Measurements from ENCODE around the gene OR2A5. TPM values are rescaled to one million over a fixed set of nuclear protein-coding genes. Genes with fewer than 3 reads are reported as not detected.
A peak's percentile ranks its signal among the peaks of the same experiment; 100 is the strongest.

OR2A5 gene
- total RNA-seq, 1 experiment from 2014 or later = not detected

GRCh38 chr7:144027974-144028373, 20.8 kb upstream of the OR2A5 start:
- peak overlapping the region; percentile 33; the same call in 1 of the 2 replicates for H3K4me2 ChIP-seq (ENCODE audit: low read length)
- ChIA-PET CTCF (interaction anchor here (1.3 to 1.8 kb wide), 3 partner anchors 100 to 291 kb away, joined by 5 to 8 read pairs (median 6); partner anchors contain the start of gene TCAF1), POLR2A (no interaction called here), RAD21 (ENCODE audit: low non-redundant PET in 1 of 2, low total read pairs in 2 of 2, uncharacterized antibody in 2 of 2, unreplicated experiment in 2 of 2) (no interaction called here)
- no peaks in the 10 kb centered on the region for H3K27me3 ChIP-seq (ENCODE audit: insufficient read depth, low read length)
- H3K9me3 ChIP-seq (ENCODE audit: control insufficient read depth in 1 of 2, insufficient read depth in 1 of 2, low read depth in 1 of 2, low read length in 2 of 2) = no peaks in the 10 kb centered on the region
- BruUV-seq (replicated peaks) = no TSS peak
- no peak overlapping the region for H3K27ac ChIP-seq (ENCODE audit: low read depth, low read length)
- no peak overlapping the region for H3K4me3 ChIP-seq (replicated peaks in 1 of 2; ENCODE audit: low read depth in 1 of 2, low read length in 2 of 2)
- TF ChIP-seq SP1 (IDR thresholded peaks at IDR 0.05; ENCODE audit: low read depth) = peak; percentile 26; the same call in 1 of the 2 replicates
- no peak for TF ChIP-seq YY1 (IDR thresholded peaks at IDR 0.05; ENCODE audit: extremely low read depth, insufficient replicate concordance, low read depth, low read length)
- no peak for ATAC-seq
- peaks cover 0 to 6% of the 10 kb centered on the region in 2 experiments; a peak in 2 of 4 replicates for H3K4me1 ChIP-seq (ENCODE audit: control insufficient read depth in 1 of 2, insufficient read depth in 2 of 2, low read length in 2 of 2)
- no peak for DNase-seq (ENCODE audit: low read depth, low spot score)
- no peak overlapping the region for H3K9ac ChIP-seq (ENCODE audit: low read length)
- intact Hi-C loops (cut with micrococcal nuclease) = loop anchor here (5.0 to 10.0 kb wide), 2 partner anchors 99 to 123 kb away; partner anchors contain the start of gene TCAF1
- H3K9me2 ChIP-seq (ENCODE audit: insufficient read depth) = no peaks in the 10 kb centered on the region
- H3K36me3 ChIP-seq (ENCODE audit: control insufficient read depth in 1 of 2, insufficient read depth in 2 of 2, low read length in 2 of 2) = no peaks in the 10 kb centered on the region
- no peaks in the 10 kb centered on the region for H3K79me2 ChIP-seq (ENCODE audit: insufficient read depth, low read length)
- peak overlapping the region; percentile 70 for H2AFZ ChIP-seq (ENCODE audit: low read depth, low read length, poor library complexity, severe bottlenecking)
- no peaks in the 10 kb centered on the region for H4K20me1 ChIP-seq (ENCODE audit: insufficient read depth)

DNA sequence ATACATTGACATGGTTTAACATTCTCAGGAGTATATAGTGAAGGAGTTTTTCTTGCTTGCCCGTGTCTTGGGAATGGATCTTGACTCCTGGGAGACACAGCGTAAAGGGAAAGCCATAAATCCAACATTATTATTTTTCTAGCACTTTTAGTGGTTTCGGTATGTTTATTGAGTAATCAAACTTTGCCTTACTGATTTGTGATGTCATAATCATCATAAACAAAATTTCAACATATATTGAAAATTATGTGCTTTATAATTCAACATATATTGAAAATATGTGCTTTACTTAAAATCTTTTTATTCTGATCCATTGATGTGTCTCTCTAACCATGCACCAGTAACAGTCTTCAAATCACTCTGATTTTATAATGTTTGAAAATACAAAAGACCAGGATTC, 20.2 kb upstream of the OR2A5 start:
- Histone ChIP-seq H3K9me2 (ENCODE audit: insufficient read depth) (no peaks in the 10 kb centered on the region), H3K36me3 (ENCODE audit: control insufficient read depth in 1 of 2, insufficient read depth in 2 of 2, low read length in 2 of 2) (no peaks in the 10 kb centered on the region), H3K4me2 (ENCODE audit: low read length) (no peak overlapping the region; the same call in 1 of the 2 replicates), H3K9ac (ENCODE audit: low read length) (no peak overlapping the region), H3K4me1 (ENCODE audit: control insufficient read depth in 1 of 2, insufficient read depth in 2 of 2, low read length in 2 of 2) (peaks cover 0 to 6% of the 10 kb centered on the region in 2 experiments; a peak in 2 of 4 replicates), H2AFZ (ENCODE audit: low read depth, low read length, poor library complexity, severe bottlenecking) (peak overlapping the region; percentile 70), H4K20me1 (ENCODE audit: insufficient read depth) (no peaks in the 10 kb centered on the region), H3K27ac (ENCODE audit: low read depth, low read length) (no peak overlapping the region), H3K79me2 (ENCODE audit: insufficient read depth, low read length) (no peaks in the 10 kb centered on the region), H3K27me3 (ENCODE audit: insufficient read depth, low read length) (no peaks in the 10 kb centered on the region), H3K9me3 (ENCODE audit: control insufficient read depth in 1 of 2, insufficient read depth in 1 of 2, low read depth in 1 of 2, low read length in 2 of 2) (no peaks in the 10 kb centered on the region), H3K4me3 (replicated peaks in 1 of 2; ENCODE audit: low read depth in 1 of 2, low read length in 2 of 2) (no peak overlapping the region)
- no peak for ATAC-seq
- CTCF ChIA-PET = interaction anchor here (1.3 to 1.8 kb wide), 3 partner anchors 100 to 292 kb away, joined by 5 to 8 read pairs (median 6); partner anchors contain the start of gene TCAF1
- DNase-seq (ENCODE audit: low read depth, low spot score) = no peak
- BruUV-seq (replicated peaks) = no TSS peak
- POLR2A ChIA-PET = no interaction called here
- RAD21 ChIA-PET (ENCODE audit: low non-redundant PET in 1 of 2, low total read pairs in 2 of 2, uncharacterized antibody in 2 of 2, unreplicated experiment in 2 of 2) = no interaction called here
- intact Hi-C loops (cut with micrococcal nuclease) = loop anchor here (5.0 to 10.0 kb wide), 2 partner anchors 99 to 124 kb away; partner anchors contain the start of gene TCAF1
- no peak for TF ChIP-seq ELF1 (IDR thresholded peaks at IDR 0.05; ENCODE audit: borderline replicate concordance, low read depth)
- TF ChIP-seq, protein P1, sequence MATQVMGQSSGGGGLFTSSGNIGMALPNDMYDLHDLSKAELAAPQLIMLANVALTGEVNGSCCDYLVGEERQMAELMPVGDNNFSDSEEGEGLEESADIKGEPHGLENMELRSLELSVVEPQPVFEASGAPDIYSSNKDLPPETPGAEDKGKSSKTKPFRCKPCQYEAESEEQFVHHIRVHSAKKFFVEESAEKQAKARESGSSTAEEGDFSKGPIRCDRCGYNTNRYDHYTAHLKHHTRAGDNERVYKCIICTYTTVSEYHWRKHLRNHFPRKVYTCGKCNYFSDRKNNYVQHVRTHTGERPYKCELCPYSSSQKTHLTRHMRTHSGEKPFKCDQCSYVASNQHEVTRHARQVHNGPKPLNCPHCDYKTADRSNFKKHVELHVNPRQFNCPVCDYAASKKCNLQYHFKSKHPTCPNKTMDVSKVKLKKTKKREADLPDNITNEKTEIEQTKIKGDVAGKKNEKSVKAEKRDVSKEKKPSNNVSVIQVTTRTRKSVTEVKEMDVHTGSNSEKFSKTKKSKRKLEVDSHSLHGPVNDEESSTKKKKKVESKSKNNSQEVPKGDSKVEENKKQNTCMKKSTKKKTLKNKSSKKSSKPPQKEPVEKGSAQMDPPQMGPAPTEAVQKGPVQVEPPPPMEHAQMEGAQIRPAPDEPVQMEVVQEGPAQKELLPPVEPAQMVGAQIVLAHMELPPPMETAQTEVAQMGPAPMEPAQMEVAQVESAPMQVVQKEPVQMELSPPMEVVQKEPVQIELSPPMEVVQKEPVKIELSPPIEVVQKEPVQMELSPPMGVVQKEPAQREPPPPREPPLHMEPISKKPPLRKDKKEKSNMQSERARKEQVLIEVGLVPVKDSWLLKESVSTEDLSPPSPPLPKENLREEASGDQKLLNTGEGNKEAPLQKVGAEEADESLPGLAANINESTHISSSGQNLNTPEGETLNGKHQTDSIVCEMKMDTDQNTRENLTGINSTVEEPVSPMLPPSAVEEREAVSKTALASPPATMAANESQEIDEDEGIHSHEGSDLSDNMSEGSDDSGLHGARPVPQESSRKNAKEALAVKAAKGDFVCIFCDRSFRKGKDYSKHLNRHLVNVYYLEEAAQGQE (IDR thresholded peaks at IDR 0.05; ENCODE audit: low read depth) = no peak
- no peak for TF ChIP-seq FOSL1 (IDR thresholded peaks at IDR 0.05; ENCODE audit: low read depth)
- TF ChIP-seq ZBTB33 (IDR thresholded peaks at IDR 0.05; ENCODE audit: extremely low read depth, insufficient replicate concordance, low read length) = no peak
- no peak for TF ChIP-seq POLR2AphosphoS5 (IDR thresholded peaks at IDR 0.05; ENCODE audit: low read depth, low read length)
- TF ChIP-seq ZFX (IDR thresholded peaks at IDR 0.05) = no peak
- no peak for TF ChIP-seq SP1 (IDR thresholded peaks at IDR 0.05; ENCODE audit: low read depth)
- no peak for TF ChIP-seq EGR1 (IDR thresholded peaks at IDR 0.05; ENCODE audit: low read depth)
- TF ChIP-seq MAX (IDR thresholded peaks at IDR 0.05) = no peak
- TF ChIP-seq EZH2phosphoT487 (IDR thresholded peaks at IDR 0.05; ENCODE audit: borderline replicate concordance) = no peak
- TF ChIP-seq SRF (IDR thresholded peaks at IDR 0.05; ENCODE audit: low read depth) = no peak
- no peak for TF ChIP-seq SIN3A (IDR thresholded peaks at IDR 0.05; ENCODE audit: low read depth)
- TF ChIP-seq JUND (IDR thresholded peaks at IDR 0.05) = no peak
- TF ChIP-seq YY1 (IDR thresholded peaks at IDR 0.05; ENCODE audit: extremely low read depth, insufficient replicate concordance, low read depth, low read length) = no peak
- TF ChIP-seq POLR2A (IDR thresholded peaks at IDR 0.05; ENCODE audit: borderline replicate concordance, extremely low read depth, insufficient read depth, insufficient read length) = no peak

Measured in HCT116 (cell line).